GM12892 (cell line): ENCODE data around the gene PRKN.

Experiments used
- POLR2A ChIP-seq: IDR thresholded peaks from 2 replicates; pipeline ENCODE4 v1.6.1; 2011; ENCODE audit warnings: low read depth, low read length, control low read depth
- POLR2AphosphoS5 ChIP-seq: IDR thresholded peaks from 2 replicates; pipeline ENCODE4 v1.6.1; 2011; ENCODE audit warnings: low read depth, low read length, control low read depth
- TAF1 ChIP-seq: IDR thresholded peaks from 2 replicates; pipeline ENCODE4 v1.6.1; 2011; ENCODE audit warnings: low read depth, mild to moderate bottlenecking, control low read depth, low read length, borderline replicate concordance

GRCh38 chr6:162612613-162613012 is 115.0 kb downstream of the PRKN start:
- TF ChIP-seq POLR2AphosphoS5, result no peak
- no peak for TF ChIP-seq POLR2A
- no peak for TF ChIP-seq TAF1
